CD8-positive, alpha-beta memory T cell (primary cell): Measurements from ENCODE around the gene YIPF2. TPM values are rescaled to one million over a fixed set of nuclear protein-coding genes. Genes with fewer than 3 reads are reported as not detected.
A peak's percentile ranks its signal among the peaks of the same experiment; 100 is the strongest.
"Not testable (repeated sequence)": the region's sequence is repeated elsewhere in the genome, so short reads cannot be mapped to it uniquely, and the experiment has no call there.

Experiments
- CTCF ChIA-PET: fragments of 350-600 bp; sonication (Branson Sonifier 250); formaldehyde crosslinking; loops from one replicate; lab custom pipeline; 2021; ENCODE audit warnings: antibody characterized with exemption; lab: Charles Lee
- POLR2A ChIA-PET: fragments of 350-600 bp; sonication (Branson Sonifier 250); formaldehyde crosslinking; loops from one replicate; lab custom pipeline; 2021; ENCODE audit warnings: antibody characterized with exemption; lab: Charles Lee
- DNase-seq, 5 donors: peaks; one replicate each; pipeline versions ENCODE4 v3.0.0 to v3.0.0-alpha.2; 2020 to 2022; ENCODE audit warnings: mixed read lengths in 1 of 5
- H3K27ac ChIP-seq: one replicate; pipeline ENCODE4 v1.7.0; 2013; ENCODE audit warnings: low read depth, mild to moderate bottlenecking, low read length, moderate library complexity
- H3K27me3 ChIP-seq: 2 replicates; pipeline ENCODE4 v1.7.0; 2013; ENCODE audit warnings: low read length, mild to moderate bottlenecking; ENCODE audit not compliant: insufficient read depth, poor library complexity, severe bottlenecking
- H3K36me3 ChIP-seq: 2 replicates; pipeline ENCODE4 v1.7.0; 2013; ENCODE audit warnings: mild to moderate bottlenecking, low read length, moderate library complexity; ENCODE audit not compliant: insufficient read depth
- H3K4me1 ChIP-seq: 2 replicates; pipeline ENCODE4 v1.7.0; 2013; ENCODE audit warnings: mild to moderate bottlenecking, low read length, moderate library complexity; ENCODE audit not compliant: insufficient read depth
- H3K4me3 ChIP-seq: 2 replicates; pipeline ENCODE4 v1.7.0; 2013; ENCODE audit warnings: mild to moderate bottlenecking, low read length
- H3K9me3 ChIP-seq: 2 replicates; pipeline ENCODE4 v1.7.0; 2013; ENCODE audit warnings: mild to moderate bottlenecking, low read length
- H3K27ac Mint-ChIP-seq, 8 donors: one replicate each; pipeline ENCODE4 v1.8.0; 2020 to 2021; ENCODE audit warnings: mixed read lengths in 8 of 8, mild to moderate bottlenecking in 6 of 8, inconsistent platforms in 3 of 8, moderate library complexity in 3 of 8
- H3K27me3 Mint-ChIP-seq, 2 donors: one replicate each; pipeline ENCODE4 v1.8.0; 2020 to 2021; ENCODE audit warnings: mixed read lengths in 2 of 2, mild to moderate bottlenecking in 1 of 2, moderate library complexity in 1 of 2
- H3K36me3 Mint-ChIP-seq, 3 donors: one replicate each; pipeline ENCODE4 v1.8.0; 2020 to 2021; ENCODE audit warnings: mixed read lengths in 3 of 3, inconsistent platforms in 1 of 3, mild to moderate bottlenecking in 1 of 3
- H3K4me1 Mint-ChIP-seq, 3 donors: one replicate each; pipeline ENCODE4 v1.8.0; 2020 to 2021; ENCODE audit warnings: mixed read lengths in 3 of 3, inconsistent platforms in 1 of 3, mild to moderate bottlenecking in 1 of 3
- H3K4me3 Mint-ChIP-seq, 7 donors: one replicate each; pipeline ENCODE4 v1.8.0; 2020 to 2021; ENCODE audit warnings: mixed read lengths in 7 of 7, mild to moderate bottlenecking in 6 of 7, moderate library complexity in 4 of 7, inconsistent platforms in 2 of 7
- H3K9me3 Mint-ChIP-seq, 5 donors: one replicate each; pipeline ENCODE4 v1.8.0; 2020 to 2022; ENCODE audit warnings: mixed read lengths in 5 of 5, mild to moderate bottlenecking in 3 of 5, moderate library complexity in 2 of 5, inconsistent platforms in 1 of 5
- polyA plus RNA-seq: library from polyadenylated mRNA; unstranded; fragments of 300-500 nt; fragmentation: Illumina TruSeq; gene quantifications from one replicate; pipeline ENCODE4 v1.2.3, GENCODE V29; 2021
- total RNA-seq, 2 experiments: library from RNA; stranded (reverse); gene quantifications; one replicate each; pipeline ENCODE4 v1.2.3, GENCODE V29; 2021

The YIPF2 gene
- total and polyA plus RNA-seq, 3 experiments from 2014 or later, result 15.9 to 33.7 (median 25.5) TPM

DNA sequence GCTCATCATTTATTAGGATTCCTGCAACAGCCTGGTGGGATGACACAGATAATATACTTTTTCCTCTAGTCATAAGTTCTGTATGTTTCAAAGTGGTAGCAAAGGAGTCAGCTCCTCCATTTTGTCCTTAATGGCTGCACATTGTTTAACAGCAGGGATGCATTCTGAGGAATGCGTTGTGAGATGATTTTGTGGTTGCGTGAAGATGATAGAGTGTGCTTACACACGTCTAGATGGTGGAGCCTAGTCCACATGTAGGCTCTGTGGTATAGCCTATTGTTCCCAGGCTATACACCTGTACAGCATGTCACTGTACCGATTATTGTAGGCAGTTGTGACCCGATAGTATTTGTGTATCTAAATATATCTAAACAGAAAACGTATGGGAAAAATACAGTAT is 37.0 kb upstream of the YIPF2 start:
- CTCF ChIA-PET, result no interaction called here

DNA sequence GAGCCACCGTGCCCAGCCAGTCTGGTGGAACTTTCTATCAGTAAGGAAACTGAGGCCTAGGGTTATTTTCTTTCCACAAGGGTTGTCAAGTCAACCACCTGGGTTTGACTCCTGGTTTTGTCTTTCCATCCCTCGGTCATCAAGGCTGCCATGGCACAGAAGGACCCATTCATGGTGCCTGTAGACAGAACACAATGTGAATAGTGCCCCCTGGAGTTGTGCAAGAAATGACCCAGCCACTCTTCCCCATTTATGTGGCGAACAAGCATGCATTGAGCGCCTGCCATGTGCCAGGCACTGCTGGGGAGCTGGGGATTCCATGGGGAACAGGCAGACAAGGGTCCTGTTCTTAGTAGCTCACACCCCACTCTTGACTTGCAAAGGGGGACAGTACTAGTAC is 36.5 kb upstream of the YIPF2 start:
- no peaks in the 10 kb centered on the region for H3K36me3 ChIP-seq
- no peak overlapping the region for H3K27ac ChIP-seq
- peaks cover 39% of the 10 kb centered on the region for H3K4me1 ChIP-seq
- Mint-ChIP-seq H3K4me3 (no peak overlapping the region), H3K9me3 (no peaks in the 10 kb centered on the region), H3K36me3 (peaks cover 0 to 5% (median 0%) of the 10 kb centered on the region in 3 donors), H3K4me1 (peaks cover 40 to 67% (median 50%) of the 10 kb centered on the region in 3 donors), H3K27me3 (no peaks in the 10 kb centered on the region), H3K27ac (peak overlapping the region in 5 of 8 donors; percentile 54 to 99 (median 93))
- no peak for DNase-seq
- H3K4me3 ChIP-seq, result no peak overlapping the region
- no peaks in the 10 kb centered on the region for H3K9me3 ChIP-seq
- ChIA-PET CTCF (no interaction called here), POLR2A (no interaction called here)
- H3K27me3 ChIP-seq, result no peaks in the 10 kb centered on the region

More for the DNA sequence above, 37.0 kb upstream of the YIPF2 start:
- Histone ChIP-seq H3K4me1 (peaks cover 37% of the 10 kb centered on the region), H3K4me3 (no peak overlapping the region), H3K27ac (no peak overlapping the region), H3K36me3 (no peaks in the 10 kb centered on the region), H3K27me3 (no peaks in the 10 kb centered on the region), H3K9me3 (no peaks in the 10 kb centered on the region)
- peaks cover 0 to 5% (median 0%) of the 10 kb centered on the region in 3 donors for H3K36me3 Mint-ChIP-seq
- POLR2A ChIA-PET, result no interaction called here
- H3K27ac Mint-ChIP-seq, result peak overlapping the region in 6 of 8 donors; percentile 59 to 99 (median 85)
- no peaks in the 10 kb centered on the region for H3K27me3 Mint-ChIP-seq
- peak overlapping the region in 1 of 7 donors; percentile 36 for H3K4me3 Mint-ChIP-seq
- H3K9me3 Mint-ChIP-seq, result no peaks in the 10 kb centered on the region
- H3K4me1 Mint-ChIP-seq, result peaks cover 43 to 67% (median 47%) of the 10 kb centered on the region in 3 donors
- DNase-seq, result no peak

DNA sequence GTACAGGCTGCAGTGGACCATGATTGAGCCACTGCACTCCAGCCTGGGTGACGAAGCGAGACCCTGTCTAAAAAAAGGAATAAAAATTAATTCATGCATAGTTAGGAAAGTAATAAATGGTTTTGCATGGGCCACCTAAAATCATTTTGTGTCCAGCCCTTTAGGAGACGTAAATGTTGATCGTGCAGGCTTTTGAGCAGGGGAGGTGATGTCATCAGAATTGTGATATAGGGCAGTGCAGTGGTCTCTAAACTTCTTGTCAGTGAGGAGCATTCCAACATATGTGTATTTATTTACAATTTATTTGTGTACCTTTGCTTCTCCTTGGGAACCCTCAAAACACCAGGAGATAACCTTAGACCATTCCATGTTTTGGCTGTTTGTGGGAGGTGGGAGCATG is 35.4 kb upstream of the YIPF2 start:
- Mint-ChIP-seq H3K27ac (peak overlapping the region; percentile 78 to 99 (median 97)), H3K4me1 (peaks cover 36 to 65% (median 50%) of the 10 kb centered on the region in 3 donors), H3K36me3 (peaks cover 0 to 5% (median 0%) of the 10 kb centered on the region in 3 donors), H3K4me3 (peak overlapping the region; percentile 74 to 91 (median 85)), H3K27me3 (no peaks in the 10 kb centered on the region), H3K9me3 (no peaks in the 10 kb centered on the region)
- Histone ChIP-seq H3K36me3 (no peaks in the 10 kb centered on the region), H3K4me3 (no peak overlapping the region), H3K4me1 (peaks cover 39% of the 10 kb centered on the region), H3K9me3 (no peaks in the 10 kb centered on the region), H3K27me3 (no peaks in the 10 kb centered on the region), H3K27ac (peak overlapping the region; percentile 29)
- ChIA-PET CTCF (interaction anchor here (0.7 to 1.0 kb wide), 2 partner anchors 21 to 37 kb away, joined by 3 to 5 read pairs; no protein-coding TSS in a partner anchor), POLR2A (interaction anchor here (0.6 kb wide), 2 partner anchors 162 to 1831 kb away, joined by 3 read pairs; no protein-coding TSS in a partner anchor)
- no peak for DNase-seq

DNA sequence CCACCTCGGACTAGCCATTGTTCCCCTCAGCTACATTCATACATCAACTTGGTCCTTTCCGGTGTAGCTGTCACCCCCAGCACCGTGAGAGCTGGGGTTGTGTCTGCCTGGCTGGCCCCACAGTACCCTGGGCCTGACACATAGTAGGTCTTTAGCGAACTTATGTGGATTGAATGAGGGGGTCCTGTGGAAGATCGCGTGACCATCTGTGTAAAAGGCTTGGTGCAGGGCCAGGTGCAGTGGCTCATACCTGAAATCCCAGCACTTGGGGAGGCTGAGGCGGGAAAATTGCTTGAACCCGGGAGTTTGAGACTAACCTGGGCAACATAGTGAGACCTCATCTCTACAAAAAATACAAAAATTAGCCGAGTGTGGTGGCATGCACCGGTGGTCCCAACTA is 34.4 kb upstream of the YIPF2 start:
- H3K9me3 Mint-ChIP-seq, result no peaks in the 10 kb centered on the region
- peaks cover 0 to 5% (median 0%) of the 10 kb centered on the region in 3 donors for H3K36me3 Mint-ChIP-seq
- Histone ChIP-seq H3K4me1 (peaks cover 32% of the 10 kb centered on the region), H3K27ac (no peak overlapping the region), H3K4me3 (no peak overlapping the region), H3K36me3 (no peaks in the 10 kb centered on the region), H3K9me3 (no peaks in the 10 kb centered on the region), H3K27me3 (no peaks in the 10 kb centered on the region)
- no peaks in the 10 kb centered on the region for H3K27me3 Mint-ChIP-seq
- ChIA-PET CTCF (interaction anchor here (0.7 to 1.0 kb wide), 2 partner anchors 20 to 36 kb away, joined by 3 to 5 read pairs; no protein-coding TSS in a partner anchor), POLR2A (interaction anchor here (0.6 kb wide), 1 partner anchor 13 kb away, joined by 3 read pairs; no protein-coding TSS in a partner anchor)
- H3K27ac Mint-ChIP-seq, result peak overlapping the region; percentile 84 to 99 (median 97)
- peaks cover 36 to 57% (median 50%) of the 10 kb centered on the region in 3 donors for H3K4me1 Mint-ChIP-seq
- DNase-seq, result no peak
- peak overlapping the region; percentile 85 to 91 (median 88) for H3K4me3 Mint-ChIP-seq

DNA sequence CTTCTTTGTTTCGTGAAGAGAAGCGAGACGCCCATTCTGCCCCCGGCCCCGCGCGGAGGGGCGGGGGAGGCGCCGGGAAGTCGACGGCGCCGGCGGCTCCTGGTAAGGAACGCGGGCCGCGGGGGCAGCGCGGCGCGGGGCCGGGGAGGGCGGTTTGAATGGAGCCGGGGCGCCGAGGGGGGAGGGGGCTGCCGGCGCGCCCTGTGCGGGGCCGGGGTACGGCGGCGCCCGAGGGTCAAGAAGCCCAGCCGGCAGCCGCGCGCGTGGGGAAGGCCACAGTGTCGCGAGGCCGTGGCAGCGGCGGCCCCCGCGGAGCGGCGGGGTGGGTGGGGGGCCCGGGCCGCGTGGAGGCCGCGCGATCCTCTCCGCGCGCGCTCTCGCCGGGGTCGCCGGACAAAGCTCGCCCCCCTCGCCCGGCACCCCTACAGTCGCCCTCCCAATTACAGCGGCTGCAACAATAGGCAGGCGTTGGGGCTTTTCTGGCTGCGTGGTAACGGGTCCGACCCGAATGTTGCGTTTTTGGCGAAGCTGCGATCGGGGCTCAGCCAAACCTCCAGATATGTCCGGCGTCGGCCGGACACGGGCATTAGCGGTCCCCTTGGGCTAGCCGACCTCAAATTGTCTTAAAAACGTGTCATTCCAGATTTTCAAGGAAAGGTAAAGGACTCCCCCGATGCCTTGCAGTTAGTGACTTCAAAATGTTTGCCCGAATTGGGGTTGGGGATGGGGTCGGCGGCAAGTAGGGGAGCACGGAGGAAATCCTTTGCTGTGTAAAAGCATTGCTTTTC is 32.8 kb upstream of the YIPF2 start:
- Histone ChIP-seq H3K9me3 (no peaks in the 10 kb centered on the region), H3K4me3 (peak overlapping the region; percentile 71), H3K27me3 (no peaks in the 10 kb centered on the region), H3K36me3 (no peaks in the 10 kb centered on the region), H3K4me1 (peaks cover 32% of the 10 kb centered on the region), H3K27ac (peak overlapping the region; percentile 60)
- ChIA-PET CTCF (no interaction called here), POLR2A (interaction anchor here (0.6 to 1.1 kb wide), 4 partner anchors 49 to 413 kb away, joined by 3 read pairs; partner anchors contain the start of genes LDLR, SPC24 and SWSAP1)
- H3K4me3 Mint-ChIP-seq, result peak overlapping the region; percentile 88 to 95 (median 90)
- H3K27me3 Mint-ChIP-seq, result no peaks in the 10 kb centered on the region
- H3K36me3 Mint-ChIP-seq, result peaks cover 0 to 5% (median 0%) of the 10 kb centered on the region in 3 donors
- no peaks in the 10 kb centered on the region for H3K9me3 Mint-ChIP-seq
- DNase-seq, result no peak
- peak overlapping the region; percentile 90 to 99 (median 94) for H3K27ac Mint-ChIP-seq
- H3K4me1 Mint-ChIP-seq, result peaks cover 33 to 52% (median 45%) of the 10 kb centered on the region in 3 donors

DNA sequence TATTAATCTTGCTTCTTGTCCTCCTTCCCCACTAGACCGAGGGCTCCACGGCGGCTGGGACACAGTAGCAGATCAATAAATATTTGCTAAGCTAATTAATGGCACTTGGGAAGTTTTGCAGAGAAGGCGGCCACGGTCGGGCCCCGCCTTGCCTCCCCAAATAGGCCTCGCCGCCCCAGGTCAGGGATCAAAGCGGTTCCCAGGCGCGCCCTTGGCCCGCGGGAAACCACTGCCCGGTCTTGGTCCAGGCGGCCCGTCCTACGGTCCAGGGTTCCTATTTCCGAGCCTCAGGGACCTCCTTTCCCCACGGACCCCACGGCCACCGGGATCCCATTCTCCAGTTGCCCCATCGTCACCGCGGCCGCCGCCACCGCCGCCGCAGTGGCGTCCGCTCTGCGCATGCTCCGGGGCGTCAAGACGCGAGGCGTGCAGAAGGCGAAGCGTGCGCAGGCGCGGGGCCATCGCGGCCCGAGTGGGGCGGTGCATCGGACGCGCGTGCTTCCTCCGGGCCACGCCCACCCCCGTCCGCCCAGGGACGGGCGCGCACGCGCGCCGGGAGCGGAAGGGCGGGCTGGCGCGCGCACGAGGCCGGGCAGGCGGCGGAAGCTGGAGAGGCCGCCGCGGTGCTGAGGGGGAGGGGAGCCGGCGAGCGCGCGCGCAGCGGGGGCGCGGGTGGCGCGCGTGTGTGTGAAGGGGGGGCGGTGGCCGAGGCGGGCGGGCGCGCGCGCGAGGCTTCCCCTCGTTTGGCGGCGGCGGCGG is 32.1 kb upstream of the YIPF2 start, which contains the start of gene SMARCA4:
TSS of gene SMARCA4 (plus strand) at position 717 of the 759 bp plus-strand sequence. CDS start 23,122 bp downstream, outside the sequence.
- POLR2A ChIA-PET, result interaction anchor here (0.6 to 1.1 kb wide), 3 partner anchors 35 to 195 kb away, joined by 3 read pairs; partner anchors contain the start of genes LDLR and SPC24

DNA sequence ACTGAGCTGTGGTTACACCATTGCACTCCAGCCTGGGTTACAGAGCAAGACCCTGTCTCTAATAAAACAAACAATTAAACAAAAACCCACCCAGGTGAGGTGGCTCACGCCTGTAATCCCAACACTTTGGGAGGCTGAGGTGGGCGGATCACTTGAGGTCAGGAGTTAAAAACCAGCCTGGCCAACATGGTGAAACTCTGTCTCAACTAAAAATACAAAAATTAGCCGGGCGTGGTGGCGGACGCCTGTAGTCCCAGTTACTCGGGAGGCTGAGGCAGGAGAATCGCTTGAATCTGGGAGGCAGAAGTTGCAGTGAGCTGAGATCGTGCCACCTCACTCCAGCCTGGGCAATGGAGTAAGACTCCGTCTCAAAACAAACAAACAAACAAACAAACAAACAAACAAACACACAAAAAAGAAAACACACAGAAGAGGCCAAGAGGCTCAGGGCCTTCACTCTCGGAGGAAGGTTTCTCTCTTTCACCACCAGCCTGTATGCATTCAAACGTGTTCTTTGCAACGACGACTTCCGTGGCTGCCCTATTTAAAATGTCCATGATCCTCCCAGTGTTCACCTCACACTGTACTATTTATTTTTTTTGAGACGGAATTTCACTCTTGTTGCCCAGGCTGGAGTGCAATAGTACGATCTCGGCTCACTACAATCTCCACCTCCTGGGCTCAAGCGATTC is 31.0 kb upstream of the YIPF2 start:
- ChIA-PET POLR2A (interaction anchor here (0.6 to 0.9 kb wide), 3 partner anchors 34 to 123 kb away, joined by 3 read pairs; partner anchors contain the start of gene TMED1), CTCF (interaction anchor here (1.0 kb wide), 1 partner anchor 18 kb away, joined by 3 read pairs; no protein-coding TSS in a partner anchor)
- DNase-seq, H3K27me3 ChIP-seq, H3K4me3 ChIP-seq, H3K36me3 Mint-ChIP-seq, H3K9me3 Mint-ChIP-seq, H3K9me3 ChIP-seq, H3K27me3 Mint-ChIP-seq, H3K36me3 ChIP-seq: not testable (repeated sequence)
- H3K4me1 ChIP-seq, result peaks cover 32% of the 10 kb centered on the region
- Mint-ChIP-seq H3K4me3 (peak overlapping the region in 6 of 7 donors; percentile 38 to 94 (median 86)), H3K27ac (peak overlapping the region in 6 of 8 donors; percentile 23 to 96 (median 90)), H3K4me1 (peaks cover 24 to 39% (median 38%) of the 10 kb centered on the region in 3 donors)
- H3K27ac ChIP-seq, result peak overlapping the region; percentile 79

More for the DNA sequence above, 32.1 kb upstream of the YIPF2 start, which contains the start of gene SMARCA4:
- no peaks in the 10 kb centered on the region for H3K9me3 Mint-ChIP-seq
- DNase-seq, result peak; percentile 97 to 99 (median 99)
- H3K36me3 Mint-ChIP-seq, result peaks cover 0 to 5% (median 0%) of the 10 kb centered on the region in 3 donors
- Histone ChIP-seq H3K4me3 (peak within 1 kb of the TSS; percentile 85), H3K9me3 (no peaks in the 10 kb centered on the region), H3K27me3 (no peaks in the 10 kb centered on the region), H3K36me3 (no peaks in the 10 kb centered on the region), H3K27ac (peak within 1 kb of the TSS; percentile 79), H3K4me1 (peaks cover 32% of the 10 kb centered on the region)
- H3K4me3 Mint-ChIP-seq, result peak within 1 kb of the TSS; percentile 88 to 95 (median 90)
- CTCF ChIA-PET, result no interaction called here
- peaks cover 30 to 48% (median 41%) of the 10 kb centered on the region in 3 donors for H3K4me1 Mint-ChIP-seq
- no peaks in the 10 kb centered on the region for H3K27me3 Mint-ChIP-seq
- H3K27ac Mint-ChIP-seq, result peak within 1 kb of the TSS; percentile 90 to 99 (median 94)
